Endothelial cell (in vitro differentiated cells): ENCODE measurements around the gene RNF41. TPM values are rescaled to one million over a fixed set of nuclear protein-coding genes. Genes with fewer than 3 reads are reported as not detected.

Experiments used
- DNase-seq: peaks from one replicate; pipeline ENCODE4 v3.0.0; 2021; ENCODE audit warnings: low spot score
- H3K27ac Mint-ChIP-seq: one replicate; pipeline ENCODE4 v1.8.0; 2021; ENCODE audit warnings: mixed read lengths, inconsistent platforms; ENCODE audit not compliant: unreplicated experiment
- H3K27me3 Mint-ChIP-seq: one replicate; pipeline ENCODE4 v1.8.0; 2021; ENCODE audit warnings: mild to moderate bottlenecking, moderate library complexity, mixed read lengths, inconsistent platforms; ENCODE audit not compliant: unreplicated experiment
- H3K36me3 Mint-ChIP-seq: one replicate; pipeline ENCODE4 v1.8.0; 2021; ENCODE audit warnings: mild to moderate bottlenecking, low read depth, mixed read lengths, inconsistent platforms; ENCODE audit not compliant: unreplicated experiment
- H3K4me1 Mint-ChIP-seq: one replicate; pipeline ENCODE4 v1.8.0; 2021; ENCODE audit warnings: mild to moderate bottlenecking, mixed read lengths, inconsistent platforms; ENCODE audit not compliant: unreplicated experiment
- H3K4me3 Mint-ChIP-seq: one replicate; pipeline ENCODE4 v1.8.0; 2021; ENCODE audit warnings: mild to moderate bottlenecking, mixed read lengths, inconsistent platforms; ENCODE audit not compliant: unreplicated experiment
- H3K9me3 Mint-ChIP-seq: one replicate; pipeline ENCODE4 v1.8.0; 2021; ENCODE audit warnings: mixed read lengths, inconsistent platforms; ENCODE audit not compliant: unreplicated experiment
- total RNA-seq: library from RNA; stranded (reverse); fragmentation: NEBNext Ultra II Directional; extraction: Animal tissue kit (Norgen Biotek cat#: 25700); gene quantifications from one replicate; pipeline ENCODE4 v1.2.1, GENCODE V29; 2021; ENCODE audit not compliant: unreplicated experiment
- TF ChIP-seq, protein P1 (sequence below): fragments of 200-600 bp; sonication (generic); IDR thresholded peaks from one replicate; pipeline ENCODE4 v1.5.0; 2021; ENCODE audit warnings: antibody characterized with exemption; ENCODE audit not compliant: unreplicated experiment

The RNF41 gene
- total RNA-seq, 1 donor from 2014 or later: 55.5 TPM

DNA sequence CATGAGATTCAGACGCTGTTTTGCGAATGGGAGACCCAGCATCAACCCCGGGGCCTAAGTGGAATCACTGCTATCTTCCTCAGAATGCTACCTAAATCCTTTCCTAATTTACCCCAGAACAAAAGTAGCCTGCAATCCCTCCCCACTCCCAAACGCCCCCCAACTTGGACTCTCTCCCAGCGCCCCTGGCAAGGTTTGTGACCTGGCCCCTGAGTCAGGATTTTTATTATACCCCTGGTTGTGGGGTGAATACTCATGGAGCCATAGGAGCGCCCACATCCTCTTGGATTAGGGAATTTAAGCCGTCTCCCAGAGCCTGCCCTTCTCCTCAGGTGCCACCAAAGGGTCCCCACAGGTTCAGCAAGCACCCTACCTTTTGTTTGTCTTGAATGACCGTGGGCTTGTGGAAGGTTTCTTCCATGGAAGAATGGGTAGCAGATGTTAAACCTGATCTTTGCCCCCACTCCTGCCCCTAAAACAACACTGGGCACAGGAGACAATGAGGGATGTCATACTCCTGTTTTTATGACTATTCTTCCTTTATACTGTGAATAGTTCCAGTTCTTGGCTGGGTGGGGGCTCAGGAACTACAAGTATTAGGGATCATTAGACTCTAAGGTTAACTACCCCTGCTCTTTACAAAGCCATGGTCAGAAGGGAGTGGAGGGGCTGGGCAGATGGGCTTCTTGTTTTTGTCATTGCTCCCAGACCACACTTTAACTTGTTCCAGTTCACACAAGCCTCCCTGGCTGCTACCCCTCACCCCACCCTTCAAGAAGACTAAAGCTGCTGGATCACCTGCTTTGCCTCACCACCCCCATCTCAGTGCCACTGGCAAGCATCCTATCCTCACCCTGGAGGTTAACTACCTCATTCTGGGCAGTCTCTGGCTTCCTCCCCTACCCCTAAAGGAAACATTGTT, 68.7 kb downstream of the RNF41 start:
- H3K36me3 Mint-ChIP-seq: peaks cover 11% of the 10 kb centered on the region
- H3K9me3 Mint-ChIP-seq: no peaks in the 10 kb centered on the region
- H3K4me3 Mint-ChIP-seq: peak overlapping the region; percentile 97
- TF ChIP-seq, protein P1, sequence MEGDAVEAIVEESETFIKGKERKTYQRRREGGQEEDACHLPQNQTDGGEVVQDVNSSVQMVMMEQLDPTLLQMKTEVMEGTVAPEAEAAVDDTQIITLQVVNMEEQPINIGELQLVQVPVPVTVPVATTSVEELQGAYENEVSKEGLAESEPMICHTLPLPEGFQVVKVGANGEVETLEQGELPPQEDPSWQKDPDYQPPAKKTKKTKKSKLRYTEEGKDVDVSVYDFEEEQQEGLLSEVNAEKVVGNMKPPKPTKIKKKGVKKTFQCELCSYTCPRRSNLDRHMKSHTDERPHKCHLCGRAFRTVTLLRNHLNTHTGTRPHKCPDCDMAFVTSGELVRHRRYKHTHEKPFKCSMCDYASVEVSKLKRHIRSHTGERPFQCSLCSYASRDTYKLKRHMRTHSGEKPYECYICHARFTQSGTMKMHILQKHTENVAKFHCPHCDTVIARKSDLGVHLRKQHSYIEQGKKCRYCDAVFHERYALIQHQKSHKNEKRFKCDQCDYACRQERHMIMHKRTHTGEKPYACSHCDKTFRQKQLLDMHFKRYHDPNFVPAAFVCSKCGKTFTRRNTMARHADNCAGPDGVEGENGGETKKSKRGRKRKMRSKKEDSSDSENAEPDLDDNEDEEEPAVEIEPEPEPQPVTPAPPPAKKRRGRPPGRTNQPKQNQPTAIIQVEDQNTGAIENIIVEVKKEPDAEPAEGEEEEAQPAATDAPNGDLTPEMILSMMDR: no peak
- H3K27ac Mint-ChIP-seq: peak overlapping the region; percentile 87
- DNase-seq: no peak
- peaks cover 14% of the 10 kb centered on the region for H3K27me3 Mint-ChIP-seq
- peaks cover 31% of the 10 kb centered on the region for H3K4me1 Mint-ChIP-seq

Other genes with a start within 250 kb of the RNF41 start
- gene RAB5B, start 247.8 kb downstream of the RNF41 start, total RNA-seq: 130 TPM
- gene SUOX, start 224.6 kb downstream of the RNF41 start, total RNA-seq: 31.6 TPM
- gene IKZF4, start 200.9 kb downstream of the RNF41 start, total RNA-seq: 3.0 TPM
- 45.8 TPM for gene RPS26, start 180.0 kb downstream of the RNF41 start, total RNA-seq
- gene ERBB3, start 141.8 kb downstream of the RNF41 start, total RNA-seq: 4.2 TPM
- gene PA2G4, start 117.4 kb downstream of the RNF41 start, total RNA-seq: 84.3 TPM
- 3,242 TPM for gene RPL41, start 105.3 kb downstream of the RNF41 start, total RNA-seq
- gene ZC3H10, start 103.7 kb downstream of the RNF41 start, total RNA-seq: 10.4 TPM
- 302 TPM for gene ESYT1, start 93.7 kb downstream of the RNF41 start, total RNA-seq
- 170 TPM for gene MYL6B, start 69.3 kb downstream of the RNF41 start, total RNA-seq
- gene MYL6, start 63.6 kb downstream of the RNF41 start, total RNA-seq: 2,481 TPM
- 105 TPM for gene SMARCC2, start 32.4 kb downstream of the RNF41 start, total RNA-seq
- 19.8 TPM for gene NABP2, start 2.4 kb upstream of the RNF41 start, total RNA-seq
- gene SLC39A5, start 8.1 kb upstream of the RNF41 start, total RNA-seq: not detected
- gene ANKRD52, start 36.5 kb upstream of the RNF41 start, total RNA-seq: 48.5 TPM
- gene COQ10A, start 45.0 kb upstream of the RNF41 start, total RNA-seq: 20.3 TPM
- 187 TPM for gene CS, start 78.4 kb upstream of the RNF41 start, total RNA-seq
- 203 TPM for gene CNPY2, start 94.1 kb upstream of the RNF41 start, total RNA-seq
- 55.7 TPM for gene PAN2, start 112.1 kb upstream of the RNF41 start, total RNA-seq
- 0.80 TPM for gene IL23A, start 117.0 kb upstream of the RNF41 start, total RNA-seq
- gene STAT2, start 138.2 kb upstream of the RNF41 start, total RNA-seq: 97.3 TPM
- not detected for gene APOF, start 140.9 kb upstream of the RNF41 start, total RNA-seq
- 34.2 TPM for gene TIMELESS, start 227.5 kb upstream of the RNF41 start, total RNA-seq
- 0.10 TPM for gene MIP, start 232.7 kb upstream of the RNF41 start, total RNA-seq
- gene SPRYD4, start 246.7 kb upstream of the RNF41 start, total RNA-seq: 2.0 TPM